Neural progenitor cell (in vitro differentiated cells): ENCODE data around the gene FGD4.

Experiments
- CTCF ChIP-seq: fragments of 200-600 bp; sonication (generic); IDR thresholded peaks from 2 replicates; pipeline ENCODE4 v1.5.1; 2017; ENCODE audit warnings: antibody characterized with exemption, mild to moderate bottlenecking
- EZH2 ChIP-seq: fragments of 200-600 bp; sonication (generic); IDR thresholded peaks from 2 replicates; pipeline ENCODE4 v1.6.1; 2017; ENCODE audit warnings: antibody characterized with exemption, mild to moderate bottlenecking, moderate library complexity
- EZH2phosphoT487 ChIP-seq: fragments of 200-600 bp; sonication (generic); IDR thresholded peaks from 2 replicates; pipeline ENCODE4 v1.6.1; 2017; ENCODE audit warnings: antibody characterized with exemption

- TF ChIP-seq CTCF, result no peak
- no peak for TF ChIP-seq EZH2phosphoT487
- TF ChIP-seq EZH2, result no peak
These were observed 86.8 kb downstream of the FGD4 start for GRCh38 chr12:32486158-32486557.
